ENCODE measurements around the gene FMR1NB. TPM values are rescaled to one million over a fixed set of nuclear protein-coding genes. Genes with fewer than 3 reads are reported as not detected.

Gene FMR1NB
- total and polyA plus RNA-seq, 9 of the 15 experiments (the other 6 are each of a cell fraction or from before 2014, with no cell fraction given), result 2.3 to 13.2 (median 5.1) TPM

- ChIA-PET POLR2A (no interaction called here), CTCF (ENCODE audit: low intra/inter-chr PET ratio) (no interaction called here)
- Histone ChIP-seq H4K20me1 (replicated peaks; ENCODE audit: control insufficient read depth, insufficient read depth, low read length) (no peaks in the 10 kb centered on the region), H2AFZ (ENCODE audit: low read depth, low read length) (no peak overlapping the region), H3K36me3 (ENCODE audit: control insufficient read depth, insufficient read depth, low read length) (no peaks in the 10 kb centered on the region), H3K4me3 (no peak overlapping the region), H3K4me2 (ENCODE audit: insufficient read depth, low read length) (no peak overlapping the region), H3K4me1 (replicated peaks in 1 of 2; ENCODE audit: control insufficient read depth in 2 of 2, insufficient read depth in 2 of 2, low read length in 2 of 2) (no peaks in the 10 kb centered on the region), H3K27me3 (ENCODE audit: control insufficient read depth in 2 of 2, insufficient read depth in 2 of 2, low read length in 2 of 2) (no peaks in the 10 kb centered on the region), H3K9ac (ENCODE audit: insufficient read depth in 1 of 2, low read depth in 2 of 2, low read length in 2 of 2) (no peak overlapping the region), H3K9me1 (ENCODE audit: control insufficient read depth, insufficient read depth, low read length) (no peaks in the 10 kb centered on the region), H3K9me3 (replicated peaks; ENCODE audit: control insufficient read depth, insufficient read depth, low read depth, low read length) (no peaks in the 10 kb centered on the region), H3K79me2 (ENCODE audit: control insufficient read depth, insufficient read depth, low read length) (no peaks in the 10 kb centered on the region), H3K27ac (ENCODE audit: extremely low read depth, low read depth, low read length) (no peak overlapping the region)
- ATAC-seq, result no peak
- no TSS peak for BruUV-seq (replicated peaks)
- FAIRE-seq, result no peak
- TF ChIP-seq POLR3G (IDR thresholded peaks at IDR 0.05; ENCODE audit: extremely low read depth, insufficient read length, insufficient replicate concordance), result no peak
- DNase-seq (ENCODE audit: extremely low read depth in 1 of 4, low spot score in 3 of 4), result no peak
- in situ Hi-C loops (cut with MboI) (no loop called here), intact Hi-C loops (cut with micrococcal nuclease) (no loop called here)
- 0% methylated on average over 2 of the region's 2 CpGs for WGBS (ENCODE audit: insufficient coverage, low coverage, missing lambda C conversion rate)
Measured at GRCh38 chrX:147957291-147957690, 23.8 kb upstream of the FMR1NB start.

- Histone ChIP-seq H4K20me1 (replicated peaks; ENCODE audit: control insufficient read depth, insufficient read depth, low read length) (no peaks in the 10 kb centered on the region), H3K27me3 (ENCODE audit: control insufficient read depth in 2 of 2, insufficient read depth in 2 of 2, low read length in 2 of 2) (no peaks in the 10 kb centered on the region), H3K27ac (ENCODE audit: extremely low read depth, low read depth, low read length) (no peak overlapping the region), H3K4me3 (no peak overlapping the region), H2AFZ (ENCODE audit: low read depth, low read length) (no peak overlapping the region), H3K4me2 (ENCODE audit: insufficient read depth, low read length) (no peak overlapping the region), H3K36me3 (ENCODE audit: control insufficient read depth, insufficient read depth, low read length) (no peaks in the 10 kb centered on the region), H3K9me3 (replicated peaks; ENCODE audit: control insufficient read depth, insufficient read depth, low read depth, low read length) (no peaks in the 10 kb centered on the region), H3K4me1 (replicated peaks in 1 of 2; ENCODE audit: control insufficient read depth in 2 of 2, insufficient read depth in 2 of 2, low read length in 2 of 2) (no peaks in the 10 kb centered on the region), H3K9ac (ENCODE audit: insufficient read depth in 1 of 2, low read depth in 2 of 2, low read length in 2 of 2) (no peak overlapping the region), H3K79me2 (ENCODE audit: control insufficient read depth, insufficient read depth, low read length) (no peaks in the 10 kb centered on the region), H3K9me1 (ENCODE audit: control insufficient read depth, insufficient read depth, low read length) (no peaks in the 10 kb centered on the region)
- ATAC-seq (no peak), FAIRE-seq (no peak), DNase-seq (ENCODE audit: extremely low read depth in 1 of 4, low spot score in 3 of 4) (no peak)
- BruUV-seq (replicated peaks), result no TSS peak
- 10% methylated on average over 1 of the region's 1 CpG for WGBS (ENCODE audit: insufficient coverage, low coverage, missing lambda C conversion rate)
- ChIA-PET POLR2A (no interaction called here), CTCF (ENCODE audit: low intra/inter-chr PET ratio) (no interaction called here)
- in situ Hi-C loops (cut with MboI), result no loop called here
- intact Hi-C loops (cut with micrococcal nuclease), result no loop called here
- TF ChIP-seq AFF4 (CRISPR knock-in tag; IDR thresholded peaks at IDR 0.05) (no peak), RBM15 (IDR thresholded peaks at IDR 0.05; ENCODE audit: insufficient read depth, low read length) (no peak), PHF20 (IDR thresholded peaks at IDR 0.05; ENCODE audit: partially characterized antibody) (no peak), PCBP2 (IDR thresholded peaks at IDR 0.05; ENCODE audit: low read depth, low read length, poor library complexity, severe bottlenecking) (no peak), GTF3C2 (IDR thresholded peaks at IDR 0.05; ENCODE audit: borderline replicate concordance, extremely low read depth, insufficient read length) (no peak)
- TF ChIP-seq, protein P1, sequence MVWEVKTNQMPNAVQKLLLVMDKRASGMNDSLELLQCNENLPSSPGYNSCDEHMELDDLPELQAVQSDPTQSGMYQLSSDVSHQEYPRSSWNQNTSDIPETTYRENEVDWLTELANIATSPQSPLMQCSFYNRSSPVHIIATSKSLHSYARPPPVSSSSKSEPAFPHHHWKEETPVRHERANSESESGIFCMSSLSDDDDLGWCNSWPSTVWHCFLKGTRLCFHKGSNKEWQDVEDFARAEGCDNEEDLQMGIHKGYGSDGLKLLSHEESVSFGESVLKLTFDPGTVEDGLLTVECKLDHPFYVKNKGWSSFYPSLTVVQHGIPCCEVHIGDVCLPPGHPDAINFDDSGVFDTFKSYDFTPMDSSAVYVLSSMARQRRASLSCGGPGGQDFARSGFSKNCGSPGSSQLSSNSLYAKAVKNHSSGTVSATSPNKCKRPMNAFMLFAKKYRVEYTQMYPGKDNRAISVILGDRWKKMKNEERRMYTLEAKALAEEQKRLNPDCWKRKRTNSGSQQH (CRISPR knock-in tag; IDR thresholded peaks at IDR 0.05), result no peak
Measured at GRCh38 chrX:147958291-147958690, 22.8 kb upstream of the FMR1NB start.
